ENCODE measurements around the gene KCND1. TPM values are rescaled to one million over a fixed set of nuclear protein-coding genes. Genes with fewer than 3 reads are reported as not detected.
A peak's percentile ranks its signal among the peaks of the same experiment; 100 is the strongest.

The KCND1 gene
- polyA plus RNA-seq, 1 donor (not counting 4 experiments of a cell fraction or from before 2014, with no cell fraction given), result 0.20 TPM

DNA sequence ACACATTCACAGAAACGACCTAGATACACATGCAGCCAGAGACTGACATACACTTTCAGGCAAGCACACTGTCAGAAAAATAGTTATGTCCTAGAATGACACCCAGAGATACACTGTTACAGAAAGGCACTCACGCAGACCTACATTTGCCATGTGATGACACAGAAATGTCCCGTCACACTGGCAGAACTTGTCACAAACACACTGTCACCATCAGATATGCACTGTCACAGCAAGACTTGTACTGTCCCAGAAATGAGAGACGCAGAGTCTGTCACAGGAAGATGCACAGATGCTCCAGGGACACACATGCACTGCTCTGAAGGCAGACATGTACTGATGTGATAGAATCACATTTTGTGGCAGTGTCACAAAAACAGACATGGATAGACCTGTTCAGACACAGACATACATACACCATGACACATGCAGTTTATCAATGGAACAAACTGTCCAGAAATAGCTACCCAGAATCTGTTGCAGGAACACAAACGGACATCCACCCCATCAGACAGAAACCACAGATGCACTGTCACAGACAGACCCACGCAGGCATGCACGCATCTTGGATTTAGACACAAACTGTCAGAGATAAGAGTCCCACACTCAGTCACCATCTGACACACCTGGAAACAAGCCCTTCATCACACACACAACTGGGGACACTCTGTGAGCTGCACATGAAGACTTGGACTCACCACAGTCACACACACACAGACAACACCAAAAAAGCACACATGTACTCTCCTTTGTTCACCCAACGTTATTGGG is 51.5 kb downstream of the KCND1 start:
- FAIRE-seq, result no peak
- Histone ChIP-seq H3K27me3 (ENCODE audit: control insufficient read depth, extremely low read depth, insufficient read depth, low read length) (no peaks in the 10 kb centered on the region), H2AFZ (ENCODE audit: control insufficient read depth, low read length) (no peak overlapping the region), H3K79me2 (ENCODE audit: control insufficient read depth, insufficient read depth, low read length) (peaks cover 17% of the 10 kb centered on the region), H3K9me1 (ENCODE audit: control insufficient read depth, extremely low read depth, insufficient read depth, low read length) (no peaks in the 10 kb centered on the region), H3K4me3 (ENCODE audit: control insufficient read depth in 2 of 3, extremely low read depth in 1 of 3, insufficient read depth in 2 of 3, low read depth in 1 of 3, low read length in 3 of 3) (no peak overlapping the region), H3K9ac (ENCODE audit: control insufficient read depth, extremely low read depth, insufficient read depth, low read length) (no peak overlapping the region), H3K27ac (ENCODE audit: control insufficient read depth, insufficient read depth, low read length) (no peak overlapping the region), H3K4me2 (ENCODE audit: control insufficient read depth, extremely low read depth, insufficient read depth, low read depth, low read length) (no peak overlapping the region), H3K36me3 (ENCODE audit: control insufficient read depth in 2 of 2, extremely low read depth in 1 of 2, insufficient read depth in 2 of 2, low read length in 2 of 2) (peaks cover 4 to 7% of the 10 kb centered on the region in 2 experiments), H3K9me3 (ENCODE audit: control insufficient read depth, low read depth, low read length) (peaks cover 2% of the 10 kb centered on the region), H4K20me1 (ENCODE audit: control insufficient read depth, extremely low read depth, insufficient read depth, low read length) (no peaks in the 10 kb centered on the region), H3K4me1 (ENCODE audit: control insufficient read depth, extremely low read depth, insufficient read depth, low read length) (peaks cover 14% of the 10 kb centered on the region)
- DNase-seq (ENCODE audit: low read depth, low spot score), result no peak
- dilution Hi-C loops (cut with MboI; ENCODE audit: extremely low pct_ligation_motif_present, low sequenced_read_pairs), result no loop called here
- TF ChIP-seq, protein P1, sequence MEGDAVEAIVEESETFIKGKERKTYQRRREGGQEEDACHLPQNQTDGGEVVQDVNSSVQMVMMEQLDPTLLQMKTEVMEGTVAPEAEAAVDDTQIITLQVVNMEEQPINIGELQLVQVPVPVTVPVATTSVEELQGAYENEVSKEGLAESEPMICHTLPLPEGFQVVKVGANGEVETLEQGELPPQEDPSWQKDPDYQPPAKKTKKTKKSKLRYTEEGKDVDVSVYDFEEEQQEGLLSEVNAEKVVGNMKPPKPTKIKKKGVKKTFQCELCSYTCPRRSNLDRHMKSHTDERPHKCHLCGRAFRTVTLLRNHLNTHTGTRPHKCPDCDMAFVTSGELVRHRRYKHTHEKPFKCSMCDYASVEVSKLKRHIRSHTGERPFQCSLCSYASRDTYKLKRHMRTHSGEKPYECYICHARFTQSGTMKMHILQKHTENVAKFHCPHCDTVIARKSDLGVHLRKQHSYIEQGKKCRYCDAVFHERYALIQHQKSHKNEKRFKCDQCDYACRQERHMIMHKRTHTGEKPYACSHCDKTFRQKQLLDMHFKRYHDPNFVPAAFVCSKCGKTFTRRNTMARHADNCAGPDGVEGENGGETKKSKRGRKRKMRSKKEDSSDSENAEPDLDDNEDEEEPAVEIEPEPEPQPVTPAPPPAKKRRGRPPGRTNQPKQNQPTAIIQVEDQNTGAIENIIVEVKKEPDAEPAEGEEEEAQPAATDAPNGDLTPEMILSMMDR (optimal IDR thresholded peaks at IDR 0.05 in 1 of 3, IDR thresholded peaks at IDR 0.05 in 1 of 3, conservative IDR thresholded peaks at IDR 0.05 in 1 of 3; ENCODE audit: extremely low read depth in 1 of 3, insufficient read depth in 2 of 3, low read length in 3 of 3), result no peak
- TF ChIP-seq EZH2 (IDR thresholded peaks at IDR 0.05; ENCODE audit: low read length), result no peak

DNA sequence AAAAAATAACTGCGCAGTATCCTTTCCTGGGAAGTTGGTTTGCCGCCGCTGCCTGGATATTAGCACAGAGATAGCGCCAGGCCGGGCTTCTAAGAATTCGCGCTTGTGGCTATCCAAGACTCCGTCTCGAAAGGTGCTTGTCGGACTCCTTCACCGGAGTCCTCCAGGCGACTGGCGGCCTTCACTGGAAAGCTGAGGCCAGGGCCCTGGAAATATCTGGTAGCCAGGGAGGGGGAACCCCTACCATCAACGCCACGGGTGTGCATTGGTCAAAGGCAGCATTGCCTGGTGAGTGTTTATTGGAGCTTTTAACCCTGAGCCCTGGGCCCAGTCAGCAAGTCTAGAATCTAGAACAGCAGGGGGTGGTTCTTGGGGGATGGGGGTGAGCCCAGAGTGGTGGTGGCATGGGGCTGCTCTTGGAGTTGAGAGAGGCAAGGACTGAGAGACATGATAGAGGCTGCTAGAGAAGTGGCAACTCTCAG is 52.2 kb downstream of the KCND1 start:
- Histone ChIP-seq H2AFZ (ENCODE audit: control insufficient read depth, low read length) (no peak overlapping the region), H4K20me1 (ENCODE audit: control insufficient read depth, extremely low read depth, insufficient read depth, low read length) (no peaks in the 10 kb centered on the region), H3K9me3 (ENCODE audit: control insufficient read depth, low read depth, low read length) (peaks cover 2% of the 10 kb centered on the region), H3K9ac (ENCODE audit: control insufficient read depth, extremely low read depth, insufficient read depth, low read length) (peak overlapping the region; percentile 28), H3K4me3 (ENCODE audit: control insufficient read depth in 2 of 3, extremely low read depth in 1 of 3, insufficient read depth in 2 of 3, low read depth in 1 of 3, low read length in 3 of 3) (peak overlapping the region in 2 of 3 experiments; percentile 14 to 59), H3K36me3 (ENCODE audit: control insufficient read depth in 2 of 2, extremely low read depth in 1 of 2, insufficient read depth in 2 of 2, low read length in 2 of 2) (peaks cover 4 to 6% of the 10 kb centered on the region in 2 experiments), H3K4me1 (ENCODE audit: control insufficient read depth, extremely low read depth, insufficient read depth, low read length) (peaks cover 14% of the 10 kb centered on the region), H3K9me1 (ENCODE audit: control insufficient read depth, extremely low read depth, insufficient read depth, low read length) (no peaks in the 10 kb centered on the region), H3K4me2 (ENCODE audit: control insufficient read depth, extremely low read depth, insufficient read depth, low read depth, low read length) (peak overlapping the region; percentile 73), H3K79me2 (ENCODE audit: control insufficient read depth, insufficient read depth, low read length) (peaks cover 17% of the 10 kb centered on the region), H3K27ac (ENCODE audit: control insufficient read depth, insufficient read depth, low read length) (peak overlapping the region; percentile 31), H3K27me3 (ENCODE audit: control insufficient read depth, extremely low read depth, insufficient read depth, low read length) (no peaks in the 10 kb centered on the region)
- dilution Hi-C loops (cut with MboI; ENCODE audit: extremely low pct_ligation_motif_present, low sequenced_read_pairs), result no loop called here
- TF ChIP-seq EZH2 (IDR thresholded peaks at IDR 0.05; ENCODE audit: low read length), result no peak
- TF ChIP-seq, protein P1 (optimal IDR thresholded peaks at IDR 0.05 in 1 of 3, IDR thresholded peaks at IDR 0.05 in 1 of 3, conservative IDR thresholded peaks at IDR 0.05 in 1 of 3; ENCODE audit: extremely low read depth in 1 of 3, insufficient read depth in 2 of 3, low read length in 3 of 3), result no peak
- FAIRE-seq (no peak), DNase-seq (ENCODE audit: low read depth, low spot score) (no peak)

All from keratinocyte (primary cell).